Measurements from ENCODE around the gene MRPL4.

GRCh38 chr19:10305139-10305806 is 53.3 kb downstream of the MRPL4 start:
- TF ChIP-seq CTCF (IDR thresholded peaks at IDR 0.05) (no peak), POLR2A (IDR thresholded peaks at IDR 0.05) (no peak)
